GM18517 (cell line): ENCODE measurements around the gene SFXN5.

ENCODE experiments used
- ATAC-seq: cut with Tn5 transposase; IDR thresholded peaks from one replicate; pipeline ENCODE4 v1.9.1; 2021; ENCODE audit warnings: mild to moderate bottlenecking, moderate library complexity; ENCODE audit not compliant: unreplicated experiment

Gene SFXN5

DNA sequence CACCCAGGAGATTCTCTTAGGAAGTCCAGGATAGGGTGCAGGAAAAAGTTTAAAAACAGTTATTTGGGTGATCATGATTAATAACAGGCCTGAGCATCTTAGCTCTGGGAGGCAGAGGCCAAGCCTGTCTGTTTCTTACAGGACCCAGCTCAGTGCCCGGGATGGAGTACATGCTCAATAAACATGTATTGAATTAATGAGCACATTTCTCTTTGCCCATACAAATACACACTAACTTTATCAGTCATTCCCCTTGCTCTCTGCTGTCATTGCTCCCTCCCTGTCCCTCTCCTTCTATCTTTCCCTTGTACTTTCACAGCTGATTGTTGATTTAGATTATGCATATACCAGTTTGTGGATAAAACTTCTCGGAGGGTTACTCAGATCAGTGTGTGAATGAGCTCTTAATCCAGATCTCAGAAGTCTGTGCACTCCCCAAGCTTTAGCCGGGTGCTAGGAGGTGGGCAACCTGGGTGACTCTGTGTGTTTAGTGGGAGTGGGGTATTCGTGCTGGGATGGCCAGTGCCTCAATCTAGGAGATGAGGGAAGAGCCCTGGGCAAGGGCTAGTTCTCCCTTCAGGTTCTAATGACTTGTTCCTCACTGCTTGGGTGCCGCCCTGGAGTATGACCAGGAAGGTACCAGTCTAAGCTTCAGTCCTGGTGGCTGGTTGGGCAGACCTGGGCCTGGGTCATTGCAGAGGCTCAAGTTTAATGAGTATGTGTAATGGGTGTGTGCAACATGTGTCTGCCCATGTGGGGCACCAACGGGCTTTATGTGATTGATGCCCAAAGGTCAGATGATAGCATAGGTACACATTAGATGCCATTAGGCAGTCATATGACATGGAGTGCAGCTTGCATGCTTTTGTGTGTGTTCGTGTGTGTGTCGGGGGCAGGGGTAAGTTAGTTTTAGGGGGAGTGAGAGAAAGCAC lies 143.6 kb downstream of the SFXN5 start:
- ATAC-seq = no peak

DNA sequence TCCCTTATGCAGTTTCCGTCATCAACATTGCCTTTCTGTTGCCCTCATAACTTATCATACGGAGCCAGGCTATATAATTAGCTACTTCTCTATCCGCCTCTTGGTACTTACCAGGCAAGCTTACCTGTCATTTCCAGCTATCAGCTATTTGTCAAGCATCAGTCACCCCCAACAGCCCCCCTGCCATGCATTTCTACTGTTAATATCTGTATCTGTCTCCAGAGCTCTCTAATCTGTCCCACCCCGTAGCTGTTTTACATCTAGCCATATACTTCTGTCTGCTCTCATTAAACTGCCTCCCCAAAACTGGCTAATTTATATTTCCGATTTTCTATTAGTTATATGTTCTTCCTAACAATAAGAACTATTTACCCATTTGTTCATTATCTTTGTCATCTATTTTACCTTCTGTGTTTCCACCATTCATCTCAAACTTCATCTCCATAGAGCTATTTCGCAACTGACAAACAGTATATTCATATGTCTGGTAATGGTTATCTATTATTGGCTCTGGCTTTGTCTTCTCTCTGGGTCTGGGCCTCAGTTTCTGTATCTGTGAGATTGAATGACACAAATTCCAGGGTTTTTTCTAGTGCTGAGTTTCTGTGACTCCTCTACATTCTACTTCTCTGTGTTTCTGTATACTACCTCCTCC lies 144.6 kb downstream of the SFXN5 start:
- no peak for ATAC-seq

DNA sequence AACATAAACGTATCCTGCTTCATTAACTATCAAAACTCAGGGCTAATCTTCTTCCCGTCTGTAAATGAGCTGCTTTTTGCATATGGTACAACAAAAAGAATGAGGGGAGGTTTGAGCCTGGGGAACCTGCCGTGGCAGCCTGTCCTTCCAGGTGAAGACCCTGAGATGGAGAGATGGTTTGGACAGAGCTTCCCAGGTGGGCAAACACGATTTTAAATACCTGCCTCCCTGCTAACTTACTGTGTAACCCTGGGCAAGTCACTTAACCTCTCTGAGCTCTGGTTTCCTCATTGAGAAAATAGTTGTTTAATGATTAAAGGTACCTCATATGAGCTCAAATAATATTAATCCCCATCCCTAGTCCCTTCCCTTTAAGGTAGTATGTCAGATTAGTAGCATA lies 145.1 kb downstream of the SFXN5 start:
- ATAC-seq = no peak

DNA sequence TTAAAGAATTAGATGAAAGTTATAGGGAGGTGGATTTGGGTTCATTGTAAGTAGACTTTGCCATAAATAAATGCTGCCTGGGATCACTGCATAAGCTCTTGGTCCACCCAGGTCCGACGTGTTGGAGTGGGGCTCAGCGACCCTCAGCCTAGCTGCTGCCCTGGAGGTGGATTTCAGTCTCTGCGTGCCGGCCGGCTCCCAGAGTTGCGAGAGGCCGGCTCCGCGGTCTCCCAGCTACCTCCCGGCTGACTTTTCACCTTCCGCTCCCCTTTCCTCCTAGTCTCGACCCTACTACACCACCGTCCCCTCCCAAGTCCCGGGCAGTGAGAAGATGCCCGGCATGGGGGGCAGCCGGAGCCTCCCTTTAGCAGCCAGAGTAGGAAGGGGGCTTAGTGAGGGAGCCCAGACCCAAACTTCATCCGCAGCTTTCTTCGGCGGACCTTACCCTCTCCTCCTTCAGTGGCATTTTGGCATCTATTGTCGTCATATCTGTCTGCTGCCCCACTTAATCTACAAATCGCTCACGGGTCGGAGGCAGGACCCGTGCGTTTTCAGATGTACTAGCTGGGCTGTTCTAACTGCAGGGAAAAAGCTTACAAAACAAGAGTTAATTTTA lies 146.1 kb downstream of the SFXN5 start:
- no peak for ATAC-seq

DNA sequence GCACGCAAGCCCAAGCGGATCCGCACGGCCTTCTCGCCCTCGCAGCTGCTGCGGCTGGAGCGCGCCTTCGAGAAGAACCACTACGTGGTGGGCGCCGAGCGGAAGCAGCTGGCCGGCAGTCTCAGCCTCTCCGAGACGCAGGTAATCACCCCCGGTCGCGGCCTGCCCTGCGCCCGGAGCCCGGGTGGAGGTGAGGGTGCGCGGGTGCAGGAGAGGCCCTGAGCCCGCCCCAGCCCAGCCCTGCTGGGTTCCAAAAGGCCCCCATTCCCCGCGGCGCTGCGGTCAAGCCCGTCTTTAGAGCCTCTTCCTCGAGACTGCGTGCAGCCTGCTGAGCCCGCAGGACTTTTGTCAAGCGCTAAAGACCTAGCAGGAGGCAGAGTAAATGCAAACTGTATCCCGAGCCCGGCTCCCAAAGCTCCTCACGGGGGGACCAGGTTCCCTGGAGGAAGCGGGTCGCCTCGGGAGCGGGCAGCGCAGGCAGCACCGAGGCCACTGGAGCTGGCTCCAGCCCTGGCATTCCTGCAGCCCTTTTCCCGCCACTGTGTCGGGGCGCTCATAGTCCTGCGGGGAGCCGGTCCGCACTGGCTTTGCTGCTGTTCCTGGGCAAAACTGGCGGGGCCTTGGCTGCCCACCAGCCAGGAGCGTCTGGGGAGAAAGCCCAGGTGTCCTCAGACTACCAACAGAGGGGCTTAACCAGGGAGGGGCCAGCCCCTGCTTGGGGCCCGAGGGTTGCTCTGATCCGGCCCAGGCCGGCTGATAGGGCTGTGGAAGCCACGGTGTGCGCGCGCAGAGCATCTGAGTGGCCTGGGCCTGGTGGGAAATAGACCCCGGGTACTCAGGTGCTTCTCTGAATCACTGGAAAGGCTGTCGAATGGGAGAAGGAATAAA lies 146.9 kb downstream of the SFXN5 start:
- ATAC-seq = peak; percentile 60

DNA sequence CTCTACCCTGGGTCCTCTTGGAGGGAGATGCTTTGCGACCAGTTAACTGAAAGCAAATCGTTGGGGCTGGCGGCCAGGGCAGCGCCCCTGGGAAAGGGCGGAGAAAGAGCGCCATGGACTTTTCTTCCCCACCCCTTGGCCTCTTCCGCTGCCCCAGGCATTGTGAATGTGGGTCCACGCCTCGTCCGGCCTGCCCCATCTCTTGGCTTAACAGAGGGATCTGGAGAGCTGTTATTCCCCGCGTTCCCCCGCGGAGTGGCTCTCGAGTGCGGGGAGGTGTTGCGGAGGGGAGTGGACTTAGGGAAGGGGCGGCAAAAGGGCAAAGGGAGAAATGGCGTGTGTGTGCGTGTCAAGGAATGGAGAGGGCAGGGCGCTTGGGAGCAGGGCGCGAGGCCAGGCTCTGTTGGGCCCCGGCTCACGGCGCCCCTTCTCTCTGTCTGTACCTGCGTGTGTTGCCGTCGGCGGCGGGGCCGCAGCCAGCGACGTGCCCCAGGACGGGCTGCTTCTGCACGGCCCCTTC lies 147.6 kb downstream of the SFXN5 start:
- no peak for ATAC-seq

DNA sequence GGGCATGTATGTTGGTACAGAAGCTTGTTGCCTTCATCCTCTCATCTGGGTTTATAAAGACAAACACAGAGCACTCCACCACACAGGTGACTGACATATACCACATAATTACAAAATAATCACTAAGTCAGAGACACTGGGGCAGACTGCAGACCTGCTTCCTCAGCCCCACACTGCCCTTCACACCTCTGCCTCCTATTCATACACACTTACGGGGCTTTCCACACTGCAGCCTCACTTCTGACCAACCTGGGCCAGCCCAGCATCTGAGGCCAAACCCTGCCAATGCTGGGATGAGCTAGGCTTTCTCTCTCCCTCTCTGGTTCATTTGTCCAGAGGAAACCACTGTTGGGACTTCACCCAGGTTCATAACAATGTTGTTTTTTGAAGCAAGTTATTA lies 149.7 kb downstream of the SFXN5 start:
- no peak for ATAC-seq

DNA sequence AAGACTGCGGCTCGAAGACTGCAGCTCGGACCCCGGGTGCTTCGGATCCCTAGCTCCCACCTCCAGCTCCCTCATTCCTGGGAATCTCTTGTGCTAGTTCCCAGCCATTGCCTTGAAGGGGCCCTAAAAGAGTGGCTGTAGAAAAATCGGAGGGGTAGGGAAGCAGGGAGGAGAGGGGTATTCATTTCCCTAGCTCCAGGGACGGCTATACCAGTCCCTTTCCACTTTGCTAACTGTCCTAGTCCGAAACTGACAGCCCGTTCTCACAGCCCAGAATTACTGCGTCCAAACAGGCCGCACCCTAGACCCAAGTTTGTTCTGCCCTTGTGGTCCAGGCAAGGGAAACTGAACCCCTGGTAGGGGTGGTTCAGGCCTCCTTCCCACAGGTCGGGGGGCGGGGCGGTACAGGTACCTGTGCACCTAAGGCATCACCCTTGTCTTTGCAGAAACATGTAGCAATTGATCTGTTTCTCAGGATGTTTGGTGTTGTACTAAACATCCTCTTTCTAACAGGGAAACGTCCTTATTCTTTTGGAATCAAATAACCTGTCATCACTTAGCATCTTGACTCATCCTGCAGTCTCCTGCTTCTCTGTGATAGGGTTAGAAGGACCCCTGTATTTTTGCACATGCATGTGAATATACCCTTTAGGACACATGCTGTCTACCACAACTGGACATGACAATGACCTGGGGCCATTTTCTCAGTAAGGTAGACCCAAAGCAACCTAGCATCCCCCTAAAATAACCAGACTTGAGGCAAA lies 150.2 kb downstream of the SFXN5 start:
- no peak for ATAC-seq

DNA sequence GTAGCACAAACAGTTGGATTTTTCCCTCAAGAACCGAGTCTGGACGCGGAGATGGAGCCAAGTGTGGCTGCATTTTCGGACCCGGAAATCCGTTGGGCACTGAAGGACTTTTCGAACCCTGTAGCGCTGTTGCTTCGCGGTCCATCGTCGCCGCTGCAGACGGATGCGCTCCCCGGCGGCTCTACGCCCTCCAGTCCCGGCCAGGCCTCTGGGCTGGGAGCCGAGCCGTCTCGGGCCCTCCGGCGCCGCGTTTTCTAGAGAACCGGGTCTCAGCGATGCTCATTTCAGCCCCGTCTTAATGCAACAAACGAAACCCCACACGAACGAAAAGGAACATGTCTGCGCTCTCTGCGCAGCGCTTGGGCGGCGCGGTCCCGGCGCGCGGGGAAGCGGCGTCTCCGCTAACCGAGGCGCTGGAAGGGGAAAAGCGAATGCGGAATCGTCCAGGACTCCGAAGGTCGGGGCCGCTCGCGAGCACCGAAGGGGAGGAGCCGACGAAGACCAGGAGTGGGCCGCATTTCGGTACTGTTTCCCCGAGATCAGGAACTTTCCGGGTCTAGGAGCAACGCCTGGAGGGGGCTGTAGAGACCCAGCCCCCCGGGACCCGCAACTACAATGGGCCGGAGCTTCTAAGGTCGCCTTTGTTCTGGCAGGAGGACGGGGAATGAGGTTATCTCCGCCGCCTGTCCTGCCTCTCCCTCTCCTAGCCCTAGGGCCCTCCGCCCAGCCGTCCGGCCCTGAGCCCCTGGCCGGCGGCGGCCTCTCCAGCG lies 151.0 kb downstream of the SFXN5 start:
- no peak for ATAC-seq

DNA sequence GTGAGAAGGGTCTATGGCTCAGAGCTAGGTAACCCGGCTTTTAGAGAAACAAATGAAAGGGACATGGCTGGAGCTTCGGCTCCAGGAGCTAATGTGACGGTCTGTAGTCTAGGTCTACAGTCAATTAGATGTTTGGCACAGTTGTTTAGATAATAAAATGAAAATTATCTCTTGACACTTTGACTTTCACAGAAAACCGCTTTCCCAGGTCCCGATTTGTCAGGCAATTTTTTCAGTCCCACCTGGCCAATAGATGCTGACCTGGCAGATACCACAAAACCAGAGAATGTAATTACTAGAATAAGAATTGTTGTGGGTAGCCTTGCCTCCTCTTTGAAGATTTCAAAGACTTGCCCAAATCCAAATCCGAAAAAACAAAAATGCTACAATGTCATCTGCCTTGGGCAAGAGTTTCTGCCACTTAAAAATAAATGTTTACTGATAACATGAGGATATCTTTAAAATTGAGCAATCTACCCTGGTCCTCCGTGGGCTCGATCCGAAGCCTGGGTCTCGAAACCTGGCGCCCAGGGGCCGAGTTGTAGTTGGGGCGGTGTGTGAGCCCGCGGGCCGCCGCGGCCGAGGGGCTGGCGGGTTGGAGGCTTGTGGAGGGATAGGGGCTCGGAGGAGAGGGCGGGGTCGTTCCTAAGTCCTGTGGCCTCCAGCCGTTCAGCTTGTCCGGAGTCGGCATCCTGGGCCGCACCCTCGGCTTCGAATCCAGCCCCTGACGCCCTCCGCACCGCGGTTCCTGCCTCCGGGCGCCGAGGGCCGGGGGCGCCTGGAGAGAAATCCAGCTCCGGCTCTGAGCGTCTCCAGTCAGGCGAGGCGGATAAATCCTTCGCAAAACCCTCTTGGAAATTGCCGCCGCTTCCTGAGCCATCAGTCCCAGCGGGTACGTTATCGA lies 151.8 kb downstream of the SFXN5 start:
- no peak for ATAC-seq

DNA sequence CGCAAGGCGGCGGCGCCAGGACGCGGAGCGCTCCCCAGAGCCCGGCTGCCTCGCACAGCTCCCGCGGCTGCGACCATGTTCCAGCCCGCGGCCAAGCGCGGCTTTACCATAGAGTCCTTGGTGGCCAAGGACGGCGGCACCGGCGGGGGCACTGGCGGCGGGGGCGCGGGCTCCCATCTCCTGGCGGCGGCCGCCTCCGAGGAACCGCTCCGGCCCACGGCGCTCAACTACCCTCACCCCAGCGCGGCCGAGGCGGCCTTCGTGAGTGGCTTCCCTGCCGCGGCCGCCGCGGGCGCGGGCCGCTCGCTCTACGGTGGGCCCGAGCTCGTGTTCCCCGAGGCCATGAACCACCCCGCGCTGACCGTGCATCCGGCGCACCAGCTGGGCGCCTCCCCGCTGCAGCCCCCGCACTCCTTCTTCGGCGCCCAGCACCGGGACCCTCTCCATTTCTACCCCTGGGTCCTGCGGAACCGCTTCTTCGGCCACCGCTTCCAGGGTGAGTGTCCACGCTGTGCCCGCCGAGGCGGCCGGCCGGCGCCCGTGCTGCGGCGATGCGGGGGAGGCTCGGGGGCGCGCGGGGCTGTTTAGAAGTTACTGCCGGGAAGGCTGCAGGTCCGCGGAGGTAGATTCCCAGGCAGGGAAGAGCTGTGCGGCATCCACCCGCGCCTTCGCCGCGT lies 153.5 kb downstream of the SFXN5 start:
- ATAC-seq = no peak

DNA sequence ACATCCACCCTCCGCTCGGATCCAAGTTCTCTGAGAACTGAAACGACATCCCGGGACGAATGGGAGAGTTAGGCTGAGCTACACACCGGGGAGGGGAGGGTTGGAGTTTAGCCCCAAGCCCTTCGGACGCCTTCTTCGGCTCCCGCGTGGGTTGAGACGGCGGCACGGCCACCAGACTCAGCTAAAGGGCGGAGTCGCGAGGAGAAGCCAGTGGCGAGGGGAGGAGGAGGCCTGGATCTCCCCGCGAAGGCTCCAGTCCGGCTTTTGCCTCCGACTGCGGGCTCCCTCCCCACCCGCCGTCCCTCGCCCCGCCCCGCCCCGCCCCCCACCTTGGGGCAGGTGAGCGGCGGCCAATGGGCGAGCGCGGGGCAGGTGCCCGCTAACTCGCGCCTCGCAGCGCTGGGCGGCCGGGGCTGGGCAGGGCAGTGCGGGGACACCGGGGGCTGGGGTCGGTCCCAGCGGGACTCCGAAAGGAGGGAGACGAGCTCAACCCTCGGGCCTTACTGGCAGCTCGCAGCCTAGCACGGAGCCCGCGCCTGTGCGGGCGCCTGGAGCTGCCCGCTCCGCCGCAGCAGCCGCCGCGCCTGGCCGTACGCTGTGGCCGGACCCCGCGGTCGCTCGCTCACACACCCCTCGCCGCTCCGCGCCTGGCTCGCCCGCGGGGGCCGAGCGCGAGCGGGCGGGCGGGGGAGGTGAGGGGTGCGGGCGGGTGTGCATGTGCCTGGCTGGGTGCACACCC lies 154.2 kb downstream of the SFXN5 start, which contains the start of gene EMX1:
EMX1 (plus strand) TSS at position 382 of the 739 bp plus-strand sequence; CDS start at position 716, 334 bp downstream.
- no peak for ATAC-seq

DNA sequence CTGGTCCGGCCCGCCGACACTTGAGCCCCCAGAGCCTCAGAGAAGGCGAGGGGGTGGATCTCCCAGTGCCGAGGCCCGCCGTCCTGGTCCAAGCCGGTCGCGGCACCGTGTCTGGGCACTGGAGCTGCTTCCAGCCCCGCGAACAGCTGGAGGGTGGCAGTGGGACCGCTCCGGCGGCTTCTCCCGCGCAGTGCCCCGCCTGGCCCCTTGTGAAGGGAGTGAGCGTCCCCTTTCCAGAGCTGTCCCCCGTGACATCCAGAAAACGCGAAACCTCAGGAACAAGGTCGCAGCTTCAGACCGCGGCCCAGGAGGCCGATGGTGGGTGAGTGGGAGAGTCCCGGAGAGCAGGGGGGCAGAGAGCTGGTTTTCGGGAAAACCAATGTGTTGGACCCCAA lies 154.8 kb downstream of the SFXN5 start:
- no peak for ATAC-seq

DNA sequence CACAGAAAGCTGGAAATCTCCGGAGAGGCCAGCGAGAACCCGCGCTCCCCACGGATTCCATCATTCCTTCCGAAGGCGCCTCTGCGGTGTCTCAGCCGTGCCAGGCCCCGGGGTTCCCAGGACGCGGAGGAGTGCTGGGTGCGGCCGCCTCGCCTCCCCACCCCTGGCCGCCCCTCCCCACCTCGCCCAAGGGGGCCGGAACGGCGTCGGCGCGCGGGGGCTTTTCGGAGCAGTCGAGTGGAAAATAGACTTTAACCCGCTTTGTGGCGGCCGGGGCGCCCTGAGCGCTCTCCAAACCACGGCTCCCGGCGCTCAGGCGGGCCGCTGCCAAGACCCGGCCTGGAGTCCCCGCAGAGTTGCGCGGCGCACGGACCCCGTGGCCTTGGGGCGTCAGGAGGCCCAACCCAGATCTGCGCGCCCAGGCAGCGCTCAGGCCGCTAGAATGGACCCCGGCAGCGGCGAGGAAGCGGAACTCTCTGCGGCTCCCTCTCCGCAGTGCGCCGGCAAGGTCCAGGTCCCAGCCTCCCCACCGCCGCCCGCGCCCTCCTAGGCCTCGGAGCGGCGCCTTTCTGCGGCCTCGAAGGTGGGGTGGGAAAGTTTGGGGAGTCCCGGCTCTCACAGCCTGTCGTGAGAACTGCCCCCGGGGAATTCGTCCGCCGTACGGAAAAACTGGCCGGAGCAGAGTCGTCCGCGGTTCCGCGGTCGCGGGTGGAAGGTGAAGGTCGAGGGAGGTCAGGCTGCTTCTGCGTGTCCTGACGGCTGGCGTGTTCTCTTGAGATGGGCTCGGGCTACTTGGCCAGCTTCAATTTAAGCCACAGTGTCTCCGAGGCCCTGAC lies 155.4 kb downstream of the SFXN5 start:
- ATAC-seq = peak; percentile 60

DNA sequence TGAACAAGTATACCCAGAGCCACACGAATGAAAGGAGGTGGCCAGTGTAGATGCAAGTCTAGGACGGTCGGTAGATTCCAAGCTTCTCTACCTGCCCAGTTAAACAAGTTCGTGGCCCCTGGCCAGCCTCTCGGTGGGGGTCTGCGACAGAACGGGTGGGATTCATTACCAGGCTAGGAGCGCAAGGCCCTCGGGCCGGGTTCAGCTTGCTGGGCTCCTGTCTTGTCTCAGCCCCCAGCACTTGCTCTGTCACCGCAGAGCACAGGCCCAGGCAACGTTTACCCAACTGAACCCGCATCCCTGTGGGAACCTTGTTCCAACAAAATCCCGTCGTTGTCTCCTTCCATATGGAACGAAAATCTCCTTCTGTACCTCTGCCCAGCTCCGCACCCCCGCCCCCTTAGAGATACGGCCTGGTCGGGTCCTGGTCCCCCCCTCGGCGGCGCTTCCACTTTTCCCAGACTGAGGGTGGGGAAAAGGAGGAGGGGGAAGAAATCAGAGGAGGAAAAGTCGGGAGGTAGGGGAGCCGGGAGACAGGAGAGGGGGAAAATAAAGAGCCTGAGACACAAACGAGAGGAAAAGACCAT lies 156.1 kb downstream of the SFXN5 start:
- ATAC-seq = no peak
